Measurements from ENCODE around the gene PLXND1. TPM values are rescaled to one million over a fixed set of nuclear protein-coding genes. Genes with fewer than 3 reads are reported as not detected.
"Not testable (repeated sequence)": the region's sequence is repeated elsewhere in the genome, so short reads cannot be mapped to it uniquely, and the experiment has no call there.

PLXND1 gene
- total RNA-seq, 1 experiment from 2014 or later, result 126 TPM

GRCh38 chr3:129529436-129530210 lies 76.9 kb downstream of the PLXND1 start:
- no peak for DNase-seq (ENCODE audit: low read depth)

GRCh38 chr3:129528589-129529100 lies 77.8 kb downstream of the PLXND1 start, which contains the start of gene RHO:
Gene RHO, plus strand, starts transcription at chr3:129528639. Its CDS starts 95 bp downstream, at chr3:129528734.
- DNase-seq (ENCODE audit: low read depth), result no peak

- DNase-seq (ENCODE audit: low read depth), result no peak
These were observed 79.2 kb downstream of the PLXND1 start for GRCh38 chr3:129527262-129527661.

- no peak for DNase-seq (ENCODE audit: low read depth)
These were observed 80.2 kb downstream of the PLXND1 start for GRCh38 chr3:129526121-129526900.

- peak; percentile 69 for DNase-seq (ENCODE audit: low read depth)
These were observed 81.0 kb downstream of the PLXND1 start for GRCh38 chr3:129525341-129525968.

GRCh38 chr3:129524081-129524480 lies 82.4 kb downstream of the PLXND1 start:
- DNase-seq (ENCODE audit: low read depth), result no peak

GRCh38 chr3:129522953-129523352 lies 83.5 kb downstream of the PLXND1 start:
- DNase-seq (ENCODE audit: low read depth), result no peak

- no peak for DNase-seq (ENCODE audit: low read depth)
These were observed 84.9 kb downstream of the PLXND1 start for GRCh38 chr3:129521611-129522010.

GRCh38 chr3:129520960-129521359 lies 85.5 kb downstream of the PLXND1 start:
- DNase-seq (ENCODE audit: low read depth), result peak; percentile 16

- DNase-seq (ENCODE audit: low read depth), result no peak
These were observed 86.4 kb downstream of the PLXND1 start for GRCh38 chr3:129519896-129520715.

GRCh38 chr3:129519449-129519848 lies 87.0 kb downstream of the PLXND1 start:
- DNase-seq (ENCODE audit: low read depth), result no peak

GRCh38 chr3:129518581-129518980 lies 87.9 kb downstream of the PLXND1 start:
- DNase-seq (ENCODE audit: low read depth), result no peak

GRCh38 chr3:129518038-129518561 lies 88.4 kb downstream of the PLXND1 start:
- no peak for DNase-seq (ENCODE audit: low read depth)

GRCh38 chr3:129517516-129517915 lies 89.0 kb downstream of the PLXND1 start:
- DNase-seq (ENCODE audit: low read depth), result no peak

GRCh38 chr3:129515821-129516432 lies 90.5 kb downstream of the PLXND1 start:
- DNase-seq (ENCODE audit: low read depth), result not testable (repeated sequence)

- not testable (repeated sequence) for DNase-seq (ENCODE audit: low read depth)
These were observed 91.2 kb downstream of the PLXND1 start for GRCh38 chr3:129515108-129515820.

GRCh38 chr3:129514563-129514962 lies 91.9 kb downstream of the PLXND1 start:
- no peak for DNase-seq (ENCODE audit: low read depth)

- no peak for DNase-seq (ENCODE audit: low read depth)
These were observed 92.4 kb downstream of the PLXND1 start for GRCh38 chr3:129514110-129514509.

GRCh38 chr3:129513705-129514104 lies 92.8 kb downstream of the PLXND1 start:
- DNase-seq (ENCODE audit: low read depth), result no peak

- no peak for DNase-seq (ENCODE audit: low read depth)
These were observed 93.9 kb downstream of the PLXND1 start for GRCh38 chr3:129512595-129512994.
